CD4-positive, alpha-beta T cell treated with Interleukin-17A for 1 hour (primary cell): Measurements from ENCODE around the gene GRAP.

Source experiments
- DNase-seq: peaks from one replicate; pipeline ENCODE4 v3.0.0-alpha.2; 2020

Gene GRAP

GRCh38 chr17:18981335-18981641 lies 65.5 kb downstream of the GRAP start:
- no peak for DNase-seq

DNA sequence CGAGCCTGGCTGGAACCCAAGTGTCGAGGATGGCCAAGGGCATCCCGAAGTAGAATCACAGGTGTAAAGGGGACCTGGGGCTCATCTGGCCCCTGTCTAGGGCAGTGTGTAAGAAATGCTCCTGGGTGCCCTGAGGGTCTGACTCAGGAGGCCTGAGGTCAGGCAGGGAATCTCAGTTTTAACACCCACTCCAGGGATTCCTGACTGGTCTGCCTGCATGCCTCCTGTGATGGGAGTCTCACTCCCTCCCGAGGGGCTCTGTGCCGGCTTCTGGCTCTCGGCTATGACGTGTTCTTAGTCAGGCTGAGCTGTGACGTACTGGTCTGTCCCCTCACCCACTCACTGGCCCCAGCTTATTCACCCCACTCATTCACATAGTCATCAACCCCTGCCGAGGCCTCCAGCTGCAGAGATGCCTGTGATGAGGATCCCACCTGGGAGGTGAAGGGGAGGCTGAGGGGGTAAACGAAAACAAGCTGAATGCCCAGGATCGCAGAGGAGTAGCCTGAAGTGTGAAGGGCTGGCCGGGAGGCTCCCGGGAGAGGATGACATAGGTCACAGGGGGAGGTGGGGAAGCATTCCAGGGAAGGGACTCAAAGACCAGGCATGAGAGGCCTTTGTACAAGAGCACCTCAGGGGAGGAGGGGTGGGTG lies 65.9 kb downstream of the GRAP start:
- DNase-seq: no peak

DNA sequence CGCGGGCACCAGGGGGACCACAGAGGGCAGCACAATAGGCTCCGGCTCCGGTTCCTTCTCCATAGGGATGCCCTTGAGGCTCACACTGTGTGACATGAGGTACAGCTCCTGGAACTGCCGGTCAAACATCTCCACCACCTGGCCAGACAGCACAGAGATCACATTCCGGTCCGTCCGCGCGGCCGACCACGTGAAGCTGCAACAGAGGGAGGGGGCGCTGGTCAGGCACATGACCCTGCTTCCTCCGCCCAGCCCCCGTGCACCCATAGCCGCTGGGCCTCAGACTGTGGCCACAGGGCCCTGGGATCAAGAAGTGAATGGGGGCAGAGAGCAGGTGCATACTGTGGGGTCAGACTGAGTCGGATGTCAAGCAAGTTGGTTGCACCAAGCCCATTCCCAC lies 68.1 kb downstream of the GRAP start:
- no peak for DNase-seq

- no peak for DNase-seq
Observed at GRCh38 chr17:18978050-18978449, 68.7 kb downstream of the GRAP start.

DNA sequence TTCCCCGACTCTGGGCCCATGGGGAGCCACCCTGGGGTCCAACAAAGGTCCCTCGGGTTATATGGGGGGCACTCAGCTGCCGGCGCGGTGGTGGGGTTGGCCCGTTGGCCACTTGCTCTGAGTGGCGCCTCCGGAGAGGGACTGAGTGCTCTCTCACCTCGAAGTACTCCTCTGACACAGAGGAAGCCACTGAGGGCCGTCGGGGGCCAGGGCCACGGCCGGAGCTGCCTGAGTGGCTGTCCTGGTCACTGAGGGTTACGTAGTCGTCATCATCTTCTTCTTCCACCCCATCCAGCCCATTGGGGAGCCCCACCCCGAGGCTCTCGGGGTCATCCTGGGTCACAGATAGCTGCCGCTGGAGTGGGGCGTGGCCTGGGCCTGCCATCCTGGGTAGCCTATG lies 69.1 kb downstream of the GRAP start:
- DNase-seq: no peak

GRCh38 chr17:18977021-18977420 lies 69.7 kb downstream of the GRAP start:
- no peak for DNase-seq

DNA sequence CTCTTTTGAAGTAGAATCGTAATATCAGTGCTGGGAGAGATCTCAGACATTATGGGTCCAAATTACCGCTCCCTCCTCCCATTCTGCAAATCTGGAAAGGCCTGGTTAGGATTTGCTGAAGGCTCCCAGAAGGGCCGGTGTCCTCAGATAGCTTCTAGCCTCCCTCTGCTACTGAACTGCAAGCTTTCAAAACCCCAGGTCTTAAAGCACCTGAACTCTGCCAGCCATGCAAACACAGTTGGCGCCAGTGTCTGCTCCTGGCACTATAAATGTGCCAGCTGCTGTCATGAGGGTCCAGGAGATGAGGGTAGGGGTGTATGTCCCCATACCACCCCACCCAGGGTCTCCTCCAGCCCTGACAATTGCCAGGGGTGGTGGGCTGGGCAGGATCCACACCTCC lies 70.6 kb downstream of the GRAP start:
- no peak for DNase-seq

DNA sequence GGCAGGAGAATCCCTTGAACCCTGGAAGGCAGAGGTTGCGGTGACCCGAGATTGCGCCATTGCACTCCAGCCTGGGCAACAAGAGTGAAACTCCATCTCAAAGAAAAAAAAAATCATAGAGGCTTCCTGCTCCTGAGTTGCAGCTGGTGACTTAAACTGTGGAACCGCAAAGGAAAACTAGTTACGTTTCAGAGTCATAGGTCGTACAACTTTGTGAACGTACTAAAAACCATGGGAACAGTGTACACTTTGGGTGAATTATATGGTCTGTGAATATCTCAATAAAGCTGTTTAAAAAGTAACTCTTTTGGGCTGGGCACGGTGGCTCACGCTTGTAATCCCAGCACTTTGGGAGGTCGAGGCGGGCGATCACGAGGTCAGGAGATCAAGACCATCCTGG lies 71.2 kb downstream of the GRAP start:
- DNase-seq: no peak

DNA sequence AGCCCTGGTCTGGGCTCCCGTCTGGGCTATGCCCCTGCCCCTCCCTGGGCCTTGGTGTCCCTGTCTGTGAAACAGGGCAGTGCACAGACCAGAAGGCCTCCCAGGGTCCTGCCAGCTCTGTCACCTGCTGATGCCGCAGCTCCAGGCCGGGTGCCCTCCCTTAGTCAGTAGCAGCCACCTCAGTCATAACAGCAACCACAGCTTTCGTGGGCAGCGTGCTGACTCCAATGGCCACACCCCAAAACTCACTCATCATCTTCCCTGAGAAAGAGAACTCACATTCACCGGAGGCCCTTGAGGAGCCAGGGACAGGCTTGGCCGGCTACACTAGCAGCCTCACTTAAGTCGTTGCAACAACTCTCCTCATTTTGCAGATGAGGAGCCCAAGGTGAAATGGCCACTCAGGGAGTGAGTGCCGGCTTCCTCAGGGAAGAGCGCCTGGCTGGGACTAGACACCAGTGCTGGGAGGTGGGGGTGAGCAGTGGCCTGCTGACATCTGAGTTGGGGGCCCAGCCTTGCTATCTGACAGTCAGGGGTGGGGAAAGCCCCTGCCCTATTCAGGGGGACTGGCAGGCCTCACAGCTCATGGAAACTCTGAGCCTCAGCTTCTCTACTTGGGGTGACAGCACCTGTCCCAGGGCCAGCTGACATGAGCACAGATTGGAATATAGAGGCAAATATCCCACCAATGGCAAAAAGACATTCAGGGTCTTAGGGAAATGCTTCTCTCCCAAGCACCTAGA lies 72.2 kb downstream of the GRAP start:
- DNase-seq: no peak

DNA sequence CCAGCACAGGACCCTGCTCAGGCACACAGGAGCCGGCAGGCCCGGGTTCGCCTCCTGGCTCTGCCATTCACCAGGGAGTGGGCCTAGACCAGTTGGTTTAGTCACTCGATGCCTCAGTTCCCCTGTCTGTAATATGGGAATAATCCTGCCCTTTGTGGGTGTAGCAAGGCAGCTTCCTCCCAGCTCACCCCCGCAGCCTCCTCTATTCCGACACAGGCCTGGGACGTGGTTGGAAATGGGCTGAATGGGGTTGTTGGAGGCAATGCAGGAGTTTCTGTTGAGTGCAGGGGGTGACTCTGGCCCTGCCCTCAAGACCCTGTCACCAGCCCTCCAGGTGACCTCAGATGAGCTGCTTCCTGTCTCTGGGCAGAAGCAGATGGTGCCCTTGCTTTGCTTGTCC lies 75.0 kb downstream of the GRAP start:
- DNase-seq: no peak
